Smooth muscle cell (in vitro differentiated cells): ENCODE results near the gene MEIG1. TPM values are rescaled to one million over a fixed set of nuclear protein-coding genes. Genes with fewer than 3 reads are reported as not detected.

Experiments
- DNase-seq: peaks from one replicate; lab custom pipeline; 2025; ENCODE audit not compliant: unreplicated experiment; lab: John Stamatoyannopoulos, UW
- H2AFZ ChIP-seq: fragments of 200-600 bp; sonication (generic); 2 replicates; pipeline ENCODE4 v1.6.0; 2016; ENCODE audit warnings: antibody characterized with exemption, low read depth, mild to moderate bottlenecking
- H3F3A ChIP-seq: fragments of 200-600 bp; sonication (generic); 2 replicates; pipeline ENCODE4 v1.6.0; 2017; ENCODE audit warnings: antibody characterized with exemption, low read depth
- H3K27ac ChIP-seq: fragments of 200-600 bp; sonication (generic); 2 replicates; pipeline ENCODE4 v1.5.1; 2016; ENCODE audit warnings: low read depth, mild to moderate bottlenecking
- H3K27me3 ChIP-seq: fragments of 200-600 bp; sonication (generic); 2 replicates; pipeline ENCODE4 v1.6.1; 2016; ENCODE audit warnings: low read depth, mild to moderate bottlenecking
- H3K36me3 ChIP-seq: fragments of 200-600 bp; sonication (generic); 2 replicates; pipeline ENCODE4 v1.5.1; 2016; ENCODE audit warnings: low read depth
- H3K4me1 ChIP-seq: fragments of 200-600 bp; sonication (generic); 2 replicates; pipeline ENCODE4 v1.5.1; 2016; ENCODE audit warnings: low read depth
- H3K4me2 ChIP-seq: fragments of 200-600 bp; sonication (generic); 2 replicates; pipeline ENCODE4 v1.6.0; 2016; ENCODE audit warnings: mild to moderate bottlenecking
- H3K4me3 ChIP-seq: fragments of 200-600 bp; sonication (generic); 2 replicates; pipeline ENCODE4 v1.5.1; 2016; ENCODE audit warnings: mild to moderate bottlenecking
- H3K79me2 ChIP-seq: fragments of 200-600 bp; sonication (generic); 2 replicates; pipeline ENCODE4 v1.6.0; 2016; ENCODE audit warnings: low read depth, mild to moderate bottlenecking
- H3K9ac ChIP-seq: fragments of 200-600 bp; sonication (generic); 2 replicates; pipeline ENCODE4 v1.6.0; 2016; ENCODE audit warnings: low read depth
- H3K9me3 ChIP-seq: fragments of 200-600 bp; sonication (generic); replicated peaks from 2 replicates; pipeline ENCODE4 v1.5.1; 2016; ENCODE audit warnings: low read depth
- H4K20me1 ChIP-seq: fragments of 200-600 bp; sonication (generic); 2 replicates; pipeline ENCODE4 v1.6.0; 2016; ENCODE audit warnings: low read depth
- WGBS: methylation state at CpG from one replicate; pipeline ENCODE4 v1.1.7; 2016; ENCODE audit warnings: low lambda C conversion rate; 5-methylcytosine and 5-hydroxymethylcytosine counted together
- polyA plus RNA-seq: library from polyadenylated mRNA; unstranded; fragments of >200 nt; fragmentation: Nextera tagmentation; extraction: Ambion mirVana; gene quantifications from 2 replicates; pipeline ENCODE4 v1.2.1, GENCODE V29; 2016
- total RNA-seq: library from RNA; depleted of rRNA; stranded (reverse); fragments of >200 nt; gene quantifications from 2 replicates; pipeline ENCODE4 v1.2.3, GENCODE V29; 2014
- TF ChIP-seq, protein P1 (sequence below): fragments of 200-600 bp; sonication (generic); IDR thresholded peaks from 2 replicates; pipeline ENCODE4 v1.5.1; 2017; ENCODE audit warnings: borderline replicate concordance, mild to moderate bottlenecking, antibody characterized with exemption; ENCODE audit not compliant: insufficient read depth, poor library complexity, severe bottlenecking

Gene MEIG1
- total and polyA plus RNA-seq, 2 experiments from 2014 or later: not detected

DNA sequence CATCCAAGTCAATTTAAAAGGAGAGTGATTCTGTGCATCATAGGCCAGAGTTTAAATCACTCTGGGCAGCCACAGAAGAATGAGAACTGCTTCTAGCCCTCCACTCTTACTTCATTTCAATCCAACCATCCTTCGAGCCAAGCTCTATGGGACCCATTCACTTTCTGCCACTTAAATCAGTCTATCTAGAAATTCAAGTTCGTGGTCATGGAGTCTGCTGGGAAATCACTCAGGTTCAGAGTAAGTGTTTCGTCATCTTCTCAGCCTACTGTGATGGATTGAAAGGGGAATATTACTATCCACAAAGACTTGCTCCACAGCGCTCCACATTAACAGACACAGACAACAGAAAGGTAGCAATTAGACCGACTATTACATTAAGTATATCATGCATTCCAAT is 9.9 kb upstream of the MEIG1 start:
- no peaks in the 10 kb centered on the region for H3K36me3 ChIP-seq
- H2AFZ ChIP-seq: no peak overlapping the region
- DNase-seq: no peak
- WGBS: 89% methylated on average over 5 of the region's 5 CpGs
- H3K9me3 ChIP-seq: no peaks in the 10 kb centered on the region
- TF ChIP-seq, protein P1, sequence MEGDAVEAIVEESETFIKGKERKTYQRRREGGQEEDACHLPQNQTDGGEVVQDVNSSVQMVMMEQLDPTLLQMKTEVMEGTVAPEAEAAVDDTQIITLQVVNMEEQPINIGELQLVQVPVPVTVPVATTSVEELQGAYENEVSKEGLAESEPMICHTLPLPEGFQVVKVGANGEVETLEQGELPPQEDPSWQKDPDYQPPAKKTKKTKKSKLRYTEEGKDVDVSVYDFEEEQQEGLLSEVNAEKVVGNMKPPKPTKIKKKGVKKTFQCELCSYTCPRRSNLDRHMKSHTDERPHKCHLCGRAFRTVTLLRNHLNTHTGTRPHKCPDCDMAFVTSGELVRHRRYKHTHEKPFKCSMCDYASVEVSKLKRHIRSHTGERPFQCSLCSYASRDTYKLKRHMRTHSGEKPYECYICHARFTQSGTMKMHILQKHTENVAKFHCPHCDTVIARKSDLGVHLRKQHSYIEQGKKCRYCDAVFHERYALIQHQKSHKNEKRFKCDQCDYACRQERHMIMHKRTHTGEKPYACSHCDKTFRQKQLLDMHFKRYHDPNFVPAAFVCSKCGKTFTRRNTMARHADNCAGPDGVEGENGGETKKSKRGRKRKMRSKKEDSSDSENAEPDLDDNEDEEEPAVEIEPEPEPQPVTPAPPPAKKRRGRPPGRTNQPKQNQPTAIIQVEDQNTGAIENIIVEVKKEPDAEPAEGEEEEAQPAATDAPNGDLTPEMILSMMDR: no peak
- no peak overlapping the region for H3K27ac ChIP-seq
- no peaks in the 10 kb centered on the region for H3K4me1 ChIP-seq
- peaks cover 11% of the 10 kb centered on the region for H3K79me2 ChIP-seq
- no peak overlapping the region for H3K4me3 ChIP-seq
- no peaks in the 10 kb centered on the region for H3K27me3 ChIP-seq
- no peaks in the 10 kb centered on the region for H3F3A ChIP-seq
- no peak overlapping the region for H3K9ac ChIP-seq
- H3K4me2 ChIP-seq: no peak overlapping the region
- H4K20me1 ChIP-seq: peaks cover 8% of the 10 kb centered on the region

DNA sequence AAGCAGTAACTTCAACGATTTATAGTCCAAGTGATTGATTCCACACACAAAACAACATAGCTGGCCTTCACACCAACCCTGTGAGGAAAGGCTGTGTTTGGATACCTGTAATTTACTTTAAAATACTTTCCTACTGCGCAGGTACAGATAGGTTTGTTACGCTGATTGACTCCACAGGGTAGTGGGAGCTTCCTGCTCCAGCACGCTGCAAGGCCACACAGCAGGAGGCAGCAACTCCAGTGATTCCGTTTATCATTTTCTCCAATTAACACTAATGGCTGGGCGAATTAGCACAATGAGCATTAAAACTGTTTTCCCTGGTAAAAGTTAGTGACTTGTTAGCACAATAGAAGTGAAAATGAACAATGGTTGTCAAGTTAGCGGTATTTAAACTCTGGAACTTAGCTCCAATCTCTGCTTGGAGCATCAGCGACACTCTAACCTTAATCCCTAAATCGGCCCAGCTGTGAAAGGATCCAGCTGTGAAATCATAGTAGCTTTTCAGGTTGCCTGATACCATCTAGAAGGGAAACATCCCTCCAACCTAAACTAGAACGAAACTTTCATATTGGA is 6.3 kb upstream of the MEIG1 start:
- H3K27ac ChIP-seq: peak overlapping the region; percentile 56
- peak overlapping the region; percentile 23 for H3K9ac ChIP-seq
- peak overlapping the region; percentile 90 for H3K4me2 ChIP-seq
- H3K4me1 ChIP-seq: no peaks in the 10 kb centered on the region
- peak overlapping the region; percentile 64 for H3K4me3 ChIP-seq
- no peaks in the 10 kb centered on the region for H3K36me3 ChIP-seq
- peaks cover 11% of the 10 kb centered on the region for H3K79me2 ChIP-seq
- no peaks in the 10 kb centered on the region for H3K27me3 ChIP-seq
- WGBS: 13% methylated on average over 10 of the region's 10 CpGs
- H3F3A ChIP-seq: no peaks in the 10 kb centered on the region
- DNase-seq: no peak
- TF ChIP-seq, protein P1: no peak
- H4K20me1 ChIP-seq: peaks cover 8% of the 10 kb centered on the region
- no peaks in the 10 kb centered on the region for H3K9me3 ChIP-seq
- H2AFZ ChIP-seq: peak overlapping the region; percentile 87

DNA sequence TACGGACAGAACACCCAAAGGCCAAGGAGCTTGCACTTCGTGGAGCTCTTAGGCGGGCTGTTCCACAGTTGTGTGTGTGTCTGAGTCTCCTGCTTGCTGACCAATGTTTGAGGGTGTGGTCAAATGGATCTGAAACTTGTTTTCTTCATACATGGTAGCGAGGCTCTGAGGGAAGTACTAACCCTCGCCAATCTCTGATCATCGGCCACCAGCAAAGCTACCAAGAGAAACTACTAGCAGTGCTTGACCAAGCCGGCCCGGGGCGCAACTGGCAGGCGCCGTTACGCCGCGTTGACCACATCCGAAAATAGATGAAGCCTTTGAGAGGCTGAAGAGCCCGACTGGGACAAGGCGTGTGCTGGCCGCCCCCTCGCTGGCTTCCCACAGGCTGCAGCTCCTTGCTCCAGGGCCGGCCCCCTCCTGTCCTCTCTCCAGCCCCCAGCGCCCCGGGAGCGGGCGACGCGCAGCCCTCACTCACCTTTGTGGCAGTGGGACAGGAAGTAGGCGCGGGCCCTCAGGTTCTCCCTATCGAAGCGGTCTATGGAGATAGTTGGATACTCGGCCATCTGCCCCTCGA is 5.7 kb upstream of the MEIG1 start:
- 1% methylated on average over 31 of the region's 32 CpGs for WGBS
- Histone ChIP-seq H3K79me2 (peaks cover 11% of the 10 kb centered on the region), H2AFZ (peak overlapping the region; percentile 87), H3F3A (no peaks in the 10 kb centered on the region), H3K4me2 (peak overlapping the region; percentile 90), H3K27ac (peak overlapping the region; percentile 56), H3K9me3 (no peaks in the 10 kb centered on the region), H3K4me1 (no peaks in the 10 kb centered on the region), H3K4me3 (peak overlapping the region; percentile 64), H3K36me3 (no peaks in the 10 kb centered on the region), H3K27me3 (no peaks in the 10 kb centered on the region), H3K9ac (peak overlapping the region; percentile 23), H4K20me1 (peaks cover 8% of the 10 kb centered on the region)
- DNase-seq: peak; percentile 69
- TF ChIP-seq, protein P1: no peak
